HCT116 (cell line): ENCODE data around the gene CAPN15. TPM values are rescaled to one million over a fixed set of nuclear protein-coding genes. Genes with fewer than 3 reads are reported as not detected.

Experiments used
- ATAC-seq: fragments of 200-7000 bp; cut with Tn5 transposase; 2 replicates; pipeline ENCODE4 v1.9.1; 2020; ENCODE audit warnings: mild to moderate bottlenecking, moderate library complexity
- BruUV-seq: library from RNA; stranded (reverse); fragments of 400-500 nt; replicated peaks from 2 replicates; lab custom pipeline; 2021; lab: Mats Ljungman, UMichigan
- CTCF ChIA-PET: fragments of 300-600 bp; sonication (Branson Sonifier 250); formaldehyde crosslinking; loops from one replicate; lab custom pipeline; 2021; ENCODE audit warnings: antibody characterized with exemption; lab: Charles Lee
- POLR2A ChIA-PET: fragments of 300-600, 350-600 bp; sonication (Branson Sonifier 250); formaldehyde crosslinking; loops from one replicate; lab custom pipeline; 2021; ENCODE audit warnings: antibody characterized with exemption; lab: Charles Lee
- RAD21 ChIA-PET, 2 experiments: fragments of 300-600 bp; sonication (Branson Sonifier 250); formaldehyde crosslinking; loops; one replicate each; lab custom pipeline; 2023; ENCODE audit warnings: low total read pairs in 2 of 2; ENCODE audit not compliant: uncharacterized antibody in 2 of 2, unreplicated experiment in 2 of 2, low non-redundant PET in 1 of 2; lab: Charles Lee
- DNase-seq: peaks from one replicate; pipeline ENCODE4 v3.0.0-alpha.2; 2010; ENCODE audit warnings: low read depth, low spot score
- H2AFZ ChIP-seq: fragments of 200-600 bp; shearing (Covaris generic), sonication (generic); 2 replicates; pipeline ENCODE4 v1.6.1; 2017; ENCODE audit warnings: low read depth, mixed run types, mixed read lengths, antibody characterized with exemption, low read length; ENCODE audit not compliant: poor library complexity, severe bottlenecking
- H3K27ac ChIP-seq: 2 replicates; pipeline ENCODE4 v1.5.1; 2012; ENCODE audit warnings: low read depth, low read length
- H3K27me3 ChIP-seq: fragments of 200-600 bp; sonication (generic); 2 replicates; pipeline ENCODE4 v1.6.1; 2016; ENCODE audit warnings: mixed run types, low read length, mixed read lengths; ENCODE audit not compliant: insufficient read depth
- H3K36me3 ChIP-seq, 2 experiments: fragments of 200-500 bp in 1 of 2; fragments of 200-600 bp in 1 of 2; sonication (Bioruptor generic) in 1 of 2; sonication (generic) in 1 of 2; 2 replicates each; pipeline versions ENCODE4 v1.5.1 to v1.6.1; 2014 to 2016; ENCODE audit warnings: low read length in 2 of 2, inconsistent platforms in 1 of 2, mixed read lengths in 1 of 2, mixed run types in 1 of 2; ENCODE audit not compliant: insufficient read depth in 2 of 2, control insufficient read depth in 1 of 2
- H3K4me1 ChIP-seq, 2 experiments: fragments of 200-600 bp in 1 of 2; sonication (generic) in 1 of 2; 2 replicates each; pipeline versions ENCODE4 v1.5.1 to v1.6.1; 2012 to 2017; ENCODE audit warnings: low read length in 2 of 2, inconsistent platforms in 1 of 2, mild to moderate bottlenecking in 1 of 2, mixed read lengths in 1 of 2, mixed run types in 1 of 2, moderate library complexity in 1 of 2; ENCODE audit not compliant: insufficient read depth in 2 of 2, control insufficient read depth in 1 of 2
- H3K4me2 ChIP-seq: fragments of 200-600 bp; sonication (generic); 2 replicates; pipeline ENCODE4 v1.6.1; 2017; ENCODE audit warnings: mixed run types, low read length, mixed read lengths
- H3K4me3 ChIP-seq, 2 experiments: fragments of 200-600 bp in 1 of 2; sonication (generic) in 1 of 2; replicated peaks in 1 of 2; 2 replicates each; pipeline ENCODE4 v1.5.1; 2011 to 2016; ENCODE audit warnings: low read length in 2 of 2, control low read depth in 1 of 2, low read depth in 1 of 2, mild to moderate bottlenecking in 1 of 2, mixed read lengths in 1 of 2, mixed run types in 1 of 2
- H3K79me2 ChIP-seq: fragments of 200-600 bp; sonication (generic); 2 replicates; pipeline ENCODE4 v1.6.1; 2017; ENCODE audit warnings: mild to moderate bottlenecking, mixed run types, low read length, moderate library complexity, mixed read lengths; ENCODE audit not compliant: insufficient read depth
- H3K9ac ChIP-seq: fragments of 200-600 bp; sonication (generic); 2 replicates; pipeline ENCODE4 v1.6.1; 2016; ENCODE audit warnings: low read length, mixed read lengths
- H3K9me2 ChIP-seq: fragments of 200-600 bp; sonication (generic), shearing (Covaris generic); 2 replicates; pipeline ENCODE4 v1.6.1; 2017; ENCODE audit warnings: mixed run types, mild to moderate bottlenecking, moderate library complexity; ENCODE audit not compliant: insufficient read depth
- H3K9me3 ChIP-seq, 2 experiments: fragments of 200-500 bp in 1 of 2; fragments of 200-600 bp in 1 of 2; sonication (Bioruptor generic) in 1 of 2; sonication (generic) in 1 of 2; 2 replicates each; pipeline ENCODE4 v1.6.1; 2014 to 2017; ENCODE audit warnings: low read length in 2 of 2, mixed read lengths in 2 of 2, inconsistent platforms in 1 of 2, low read depth in 1 of 2, mild to moderate bottlenecking in 1 of 2, mixed run types in 1 of 2, moderate library complexity in 1 of 2; ENCODE audit not compliant: control insufficient read depth in 1 of 2, insufficient read depth in 1 of 2
- H4K20me1 ChIP-seq: fragments of 200-600 bp; sonication (generic), shearing (Covaris generic); 2 replicates; pipeline ENCODE4 v1.6.1; 2017; ENCODE audit warnings: mixed run types, mild to moderate bottlenecking, moderate library complexity; ENCODE audit not compliant: insufficient read depth
- ATF3 ChIP-seq: IDR thresholded peaks from 2 replicates; pipeline ENCODE4 v1.6.1; 2012
- ELF1 ChIP-seq: IDR thresholded peaks from 2 replicates; pipeline ENCODE4 v1.6.1; 2012; ENCODE audit warnings: low read depth, borderline replicate concordance
- EZH2phosphoT487 ChIP-seq: fragments of 200-600 bp; IDR thresholded peaks from 2 replicates; pipeline ENCODE4 v1.6.1; 2018; ENCODE audit warnings: antibody characterized with exemption, borderline replicate concordance
- FOSL1 ChIP-seq: IDR thresholded peaks from 2 replicates; pipeline ENCODE4 v1.6.1; 2012; ENCODE audit warnings: low read depth
- JUND ChIP-seq: IDR thresholded peaks from 2 replicates; pipeline ENCODE4 v1.6.1; 2012
- POLR2A ChIP-seq: IDR thresholded peaks from 2 replicates; pipeline ENCODE4 v1.7.0; 2011; ENCODE audit warnings: borderline replicate concordance; ENCODE audit not compliant: insufficient read depth, insufficient read length; ENCODE audit errors: extremely low read depth
- POLR2AphosphoS5 ChIP-seq: IDR thresholded peaks from 2 replicates; pipeline ENCODE4 v1.6.1; 2011; ENCODE audit warnings: mild to moderate bottlenecking, low read depth, low read length, moderate library complexity
- RAD21 ChIP-seq: IDR thresholded peaks from 2 replicates; pipeline ENCODE4 v1.6.1; 2012; ENCODE audit warnings: low read depth, mild to moderate bottlenecking
- REST ChIP-seq: IDR thresholded peaks from 2 replicates; pipeline ENCODE4 v1.6.1; 2012; ENCODE audit warnings: low read depth
- SP1 ChIP-seq: IDR thresholded peaks from 2 replicates; pipeline ENCODE4 v1.6.1; 2012; ENCODE audit warnings: low read depth
- SRF ChIP-seq: IDR thresholded peaks from 2 replicates; pipeline ENCODE4 v1.6.1; 2012; ENCODE audit warnings: low read depth
- TCF7L2 ChIP-seq: IDR thresholded peaks from 2 replicates; pipeline ENCODE4 v1.7.0; 2011; ENCODE audit warnings: borderline replicate concordance, inconsistent platforms; ENCODE audit not compliant: insufficient read depth, insufficient read length; ENCODE audit errors: extremely low read depth
- ZBTB33 ChIP-seq: IDR thresholded peaks from 2 replicates; pipeline ENCODE4 v1.6.1; 2011; ENCODE audit warnings: mild to moderate bottlenecking, low read length, moderate library complexity; ENCODE audit not compliant: insufficient replicate concordance; ENCODE audit errors: extremely low read depth
- ZFX ChIP-seq: fragments of 450-650 bp; IDR thresholded peaks from 2 replicates; pipeline ENCODE4 v1.6.1; 2017
- ZNF274 ChIP-seq: fragments of 200-500 bp; sonication (Bioruptor generic); IDR thresholded peaks from 2 replicates; pipeline ENCODE4 v1.6.1; 2014; ENCODE audit warnings: mild to moderate bottlenecking, low read depth, low read length, inconsistent platforms
- intact Hi-C: fragments of 100-400 bp; cut with micrococcal nuclease; formaldehyde crosslinking; loops from 2 replicates; pipeline ENCODE4 v1.10.0; 2022
- total RNA-seq: library from RNA; stranded (reverse); gene quantifications from one replicate; pipeline ENCODE4 v1.2.1, GENCODE V29; 2021; ENCODE audit not compliant: unreplicated experiment

CAPN15 gene
- total RNA-seq, 1 experiment from 2014 or later = 39.0 TPM

GRCh38 chr16:560204-560700 lies 32.7 kb downstream of the CAPN15 start, which contains the start of gene PRR35:
Gene PRR35, plus strand, starts transcription at chr16:560394. Its CDS starts 2,901 bp downstream, at chr16:563295.
- Histone ChIP-seq H3K4me1 (no peaks in the 10 kb centered on the region), H2AFZ (no peak within 1 kb of the TSS), H3K9me2 (no peaks in the 10 kb centered on the region), H3K4me3 (no peak within 1 kb of the TSS), H3K4me2 (no peak within 1 kb of the TSS), H3K9ac (no peak within 1 kb of the TSS), H3K27me3 (no peaks in the 10 kb centered on the region), H3K36me3 (no peaks in the 10 kb centered on the region), H3K79me2 (no peaks in the 10 kb centered on the region), H3K27ac (no peak within 1 kb of the TSS), H4K20me1 (no peaks in the 10 kb centered on the region), H3K9me3 (no peaks in the 10 kb centered on the region)
- POLR2A ChIA-PET = no interaction called here
- BruUV-seq = no TSS peak
- CTCF ChIA-PET = no interaction called here
- ATAC-seq (no peak), DNase-seq (no peak)
- intact Hi-C loops = no loop called here
- TF ChIP-seq ZNF274 (no peak), SP1 (no peak), ZFX (no peak), ELF1 (no peak), TCF7L2 (no peak), RAD21 (no peak), SRF (no peak), FOSL1 (no peak), POLR2AphosphoS5 (no peak), ZBTB33 (no peak), POLR2A (no peak), REST (no peak), EZH2phosphoT487 (no peak), ATF3 (no peak), JUND (no peak)
- RAD21 ChIA-PET = no interaction called here
